Neural cell (in vitro differentiated cells): ENCODE results near the gene BFSP1.

ENCODE experiments used
- CTCF ChIP-seq: fragments of 450-650 bp; IDR thresholded peaks from 2 replicates; pipeline ENCODE4 v1.5.1; 2014; ENCODE audit warnings: antibody characterized with exemption, mild to moderate bottlenecking, moderate library complexity; ENCODE audit not compliant: poor library complexity, severe bottlenecking
- EP300 ChIP-seq: fragments of 450-650 bp; conservative IDR thresholded peaks from 2 replicates; pipeline ENCODE4 v1.6.1; 2014; ENCODE audit warnings: antibody characterized with exemption, mild to moderate bottlenecking, moderate library complexity; ENCODE audit not compliant: poor library complexity, severe bottlenecking
- EZH2 ChIP-seq: fragments of 200-600, 300-800 bp; shearing (Covaris generic), sonication (generic); IDR thresholded peaks from 2 replicates; pipeline ENCODE4 v1.6.1; 2014; ENCODE audit warnings: antibody characterized with exemption, low read length, borderline replicate concordance, mild to moderate bottlenecking; ENCODE audit not compliant: insufficient read depth, poor library complexity, severe bottlenecking
- POLR2AphosphoS5 ChIP-seq: IDR thresholded peaks from 2 replicates; pipeline ENCODE4 v1.6.1; 2012
- RAD21 ChIP-seq: fragments of 450-650 bp; conservative IDR thresholded peaks from 2 replicates; pipeline ENCODE4 v1.6.1; 2014; ENCODE audit warnings: antibody characterized with exemption, mild to moderate bottlenecking, moderate library complexity
- REST ChIP-seq: IDR thresholded peaks from 2 replicates; pipeline ENCODE4 v1.6.1; 2012; ENCODE audit warnings: borderline replicate concordance
- TAF1 ChIP-seq: IDR thresholded peaks from 2 replicates; pipeline ENCODE4 v1.6.1; 2012; ENCODE audit warnings: low read depth

GRCh38 chr20:17529586-17529985 lies 1.6 kb downstream of the BFSP1 start:
- TF ChIP-seq CTCF (no peak), POLR2AphosphoS5 (no peak), REST (no peak), EZH2 (no peak), TAF1 (no peak), RAD21 (no peak), EP300 (no peak)
